ENCODE results near the gene RNF121.

The RNF121 gene

GRCh38 chr11:71988050-71988449 lies 59.2 kb downstream of the RNF121 start:
- no peak for DNase-seq (ENCODE audit: low read depth in 3 of 3)

GRCh38 chr11:71990701-71991100 lies 61.9 kb downstream of the RNF121 start:
- no peak for DNase-seq (ENCODE audit: low read depth in 3 of 3)

GRCh38 chr11:71991494-71991893 lies 62.6 kb downstream of the RNF121 start:
- DNase-seq (ENCODE audit: low read depth in 3 of 3) = no peak

GRCh38 chr11:71992136-71992730 lies 63.4 kb downstream of the RNF121 start:
- DNase-seq (ENCODE audit: low read depth in 3 of 3) = no peak

GRCh38 chr11:71994786-71995185 lies 65.9 kb downstream of the RNF121 start:
- DNase-seq (ENCODE audit: low read depth in 3 of 3) = no peak

GRCh38 chr11:71995726-71996291 lies 67.0 kb downstream of the RNF121 start:
- DNase-seq (ENCODE audit: low read depth in 3 of 3) = no peak

GRCh38 chr11:71996517-71996916 lies 67.7 kb downstream of the RNF121 start:
- DNase-seq (ENCODE audit: low read depth in 3 of 3) = no peak

- no peak for DNase-seq (ENCODE audit: low read depth in 3 of 3)
Observed at GRCh38 chr11:71996946-71997345, 68.1 kb downstream of the RNF121 start.

- DNase-seq (ENCODE audit: low read depth in 3 of 3) = no peak
Observed at GRCh38 chr11:71997594-71997993, 68.7 kb downstream of the RNF121 start.

- no peak for DNase-seq (ENCODE audit: low read depth in 3 of 3)
Observed at GRCh38 chr11:71998061-71998460, 69.2 kb downstream of the RNF121 start.

- no peak for DNase-seq (ENCODE audit: low read depth in 3 of 3)
Observed at GRCh38 chr11:71998649-71999310, 69.9 kb downstream of the RNF121 start, which contains the start of gene IL18BP. Gene IL18BP (plus strand): TSS chr11:71998909. CDS start chr11:71999985, 1,076 bp downstream.

GRCh38 chr11:71999362-71999761 lies 70.5 kb downstream of the RNF121 start:
- DNase-seq (ENCODE audit: low read depth in 3 of 3) = no peak

- no peak for DNase-seq (ENCODE audit: low read depth in 3 of 3)
Observed at GRCh38 chr11:71999798-72000197, 71.0 kb downstream of the RNF121 start.

GRCh38 chr11:72000202-72000867 lies 71.5 kb downstream of the RNF121 start:
- DNase-seq (ENCODE audit: low read depth in 3 of 3) = no peak

GRCh38 chr11:72001285-72001684 lies 72.4 kb downstream of the RNF121 start:
- DNase-seq (ENCODE audit: low read depth in 3 of 3) = no peak

GRCh38 chr11:72001834-72002591 lies 73.2 kb downstream of the RNF121 start:
- DNase-seq (ENCODE audit: low read depth in 3 of 3) = no peak

- DNase-seq (ENCODE audit: low read depth in 3 of 3) = no peak
Observed at GRCh38 chr11:72002841-72003775, 74.3 kb downstream of the RNF121 start.

- DNase-seq (ENCODE audit: low read depth in 3 of 3) = no peak
Observed at GRCh38 chr11:72003776-72004171, 74.9 kb downstream of the RNF121 start.

GRCh38 chr11:72004515-72005346 lies 75.9 kb downstream of the RNF121 start:
- DNase-seq (ENCODE audit: low read depth in 3 of 3) = no peak

Data from stimulated activated CD4-positive, alpha-beta T cell treated with anti-CD3 and anti-CD28 coated beads, TNF-alpha, amount 100 ng/mL, for 48 hours (primary cell).